ENCODE measurements around the gene SGF29.
"Not testable (repeated sequence)": the region's sequence is repeated elsewhere in the genome, so short reads cannot be mapped to it uniquely, and the experiment has no call there.

SGF29 gene

DNA sequence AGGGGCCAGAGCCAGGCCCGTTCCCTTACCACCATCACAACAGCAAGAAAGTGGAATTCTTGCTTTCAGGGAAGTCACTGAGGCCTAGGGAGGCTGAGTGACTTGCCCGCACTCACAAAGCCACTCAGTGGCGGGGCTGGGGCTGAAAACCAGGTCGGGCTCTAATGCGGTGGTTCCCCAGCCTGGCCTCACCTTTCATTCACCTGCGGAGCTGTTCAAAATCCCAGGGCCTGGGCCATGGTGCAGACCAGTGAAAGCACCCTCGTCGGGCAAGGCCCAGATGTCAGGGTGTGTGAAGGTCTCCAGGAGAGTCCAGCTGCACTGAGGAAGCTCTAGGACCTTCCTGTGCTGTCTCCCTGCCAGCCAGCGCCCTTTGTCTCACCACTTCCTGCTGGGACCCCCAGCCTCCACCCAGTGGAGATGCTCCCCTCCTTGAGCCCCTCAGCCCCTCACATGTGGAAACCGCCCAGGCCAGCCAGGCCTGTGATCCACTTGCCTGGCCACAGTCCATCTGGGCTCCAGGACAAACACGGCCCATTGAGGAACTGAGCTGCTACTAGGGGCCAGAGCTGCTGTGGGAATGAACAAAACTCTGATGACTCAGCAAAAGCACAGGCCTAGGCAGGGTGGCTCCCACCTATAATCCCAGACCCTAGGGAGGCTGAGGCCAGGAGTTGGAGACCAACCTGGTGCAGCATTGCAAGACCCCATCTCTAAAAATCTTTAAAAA, 55.3 kb downstream of the SGF29 start:
- H3K36me3 ChIP-seq (ENCODE audit: insufficient read depth, low read length); H3K9ac ChIP-seq (ENCODE audit: low read depth, low read length); H3K4me3 ChIP-seq (ENCODE audit: low read length); H3K27ac ChIP-seq (ENCODE audit: low read depth, low read length); H3K27me3 ChIP-seq (ENCODE audit: insufficient read depth, low read length); H3K9me3 ChIP-seq (ENCODE audit: insufficient read depth, low read depth, low read length): not testable (repeated sequence)
- 87% methylated on average over 10 of the region's 11 CpGs for WGBS
- H3K4me1 ChIP-seq (ENCODE audit: insufficient read depth, low read length) = peaks cover 16% of the 10 kb centered on the region; the same call in 1 of the 2 replicates

DNA sequence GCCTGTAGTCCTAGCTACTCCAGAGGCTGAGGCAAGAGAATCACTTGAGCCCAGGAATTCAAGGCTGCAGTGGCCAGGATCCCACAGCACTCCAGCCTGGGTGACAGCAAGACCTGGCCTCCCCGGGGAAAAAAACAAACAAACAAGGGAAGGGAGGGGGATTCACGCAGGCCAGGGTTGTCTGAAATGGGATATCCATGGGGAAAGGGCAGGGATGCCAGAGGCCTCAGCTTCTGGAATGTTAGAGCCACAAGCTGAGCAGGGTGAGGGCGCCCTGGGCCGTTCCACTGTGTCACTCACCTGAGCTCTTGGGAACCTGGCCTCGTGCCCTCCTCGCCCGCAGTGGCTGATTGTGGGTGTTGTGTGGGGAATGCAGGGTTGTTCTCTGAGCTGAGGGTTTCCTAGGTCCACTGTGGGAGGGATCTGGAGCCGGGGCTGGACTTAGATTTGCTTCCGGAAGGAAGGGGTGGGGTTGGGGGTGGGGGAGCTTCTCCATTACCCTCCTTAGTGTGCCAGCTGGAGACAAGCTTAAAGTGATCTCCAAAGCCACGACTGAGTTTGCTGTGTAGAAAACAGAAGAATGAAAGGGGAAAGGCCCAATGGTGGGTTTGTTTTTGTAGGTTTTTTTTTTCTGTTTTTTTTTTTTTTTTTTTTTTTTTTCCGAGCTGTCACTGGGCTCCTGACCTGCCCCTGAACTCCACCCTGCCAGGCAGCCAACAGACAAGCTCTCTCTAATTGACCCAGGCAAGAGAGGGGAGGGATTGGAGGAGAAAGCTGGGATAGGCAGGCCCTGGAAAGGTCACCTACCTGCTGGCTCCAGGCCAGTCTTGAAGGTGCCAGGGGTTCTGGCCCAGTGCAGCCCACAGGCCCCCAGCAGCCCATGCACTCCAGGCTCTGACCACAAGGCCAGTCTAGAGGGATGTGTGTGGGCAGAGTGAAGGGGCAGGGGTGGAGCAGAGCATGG, 56.2 kb downstream of the SGF29 start, which contains the start of gene SULT1A1:
Gene SULT1A1, minus strand, starts transcription at position 414 of the 964 bp plus-strand sequence. CDS start 1,189 bp downstream, outside the sequence.
- Histone ChIP-seq H3K27me3 (ENCODE audit: insufficient read depth, low read length) (no peaks in the 10 kb centered on the region), H3K4me3 (ENCODE audit: low read length) (no peak within 1 kb of the TSS; the same call in 1 of the 2 replicates), H3K27ac (ENCODE audit: low read depth, low read length) (no peak within 1 kb of the TSS), H3K9me3 (ENCODE audit: insufficient read depth, low read depth, low read length) (no peaks in the 10 kb centered on the region), H3K36me3 (ENCODE audit: insufficient read depth, low read length) (no peaks in the 10 kb centered on the region), H3K4me1 (ENCODE audit: insufficient read depth, low read length) (peaks cover 16% of the 10 kb centered on the region; the same call in 1 of the 2 replicates), H3K9ac (ENCODE audit: low read depth, low read length) (no peak within 1 kb of the TSS)
- WGBS = 54% methylated on average over 10 of the region's 11 CpGs

DNA sequence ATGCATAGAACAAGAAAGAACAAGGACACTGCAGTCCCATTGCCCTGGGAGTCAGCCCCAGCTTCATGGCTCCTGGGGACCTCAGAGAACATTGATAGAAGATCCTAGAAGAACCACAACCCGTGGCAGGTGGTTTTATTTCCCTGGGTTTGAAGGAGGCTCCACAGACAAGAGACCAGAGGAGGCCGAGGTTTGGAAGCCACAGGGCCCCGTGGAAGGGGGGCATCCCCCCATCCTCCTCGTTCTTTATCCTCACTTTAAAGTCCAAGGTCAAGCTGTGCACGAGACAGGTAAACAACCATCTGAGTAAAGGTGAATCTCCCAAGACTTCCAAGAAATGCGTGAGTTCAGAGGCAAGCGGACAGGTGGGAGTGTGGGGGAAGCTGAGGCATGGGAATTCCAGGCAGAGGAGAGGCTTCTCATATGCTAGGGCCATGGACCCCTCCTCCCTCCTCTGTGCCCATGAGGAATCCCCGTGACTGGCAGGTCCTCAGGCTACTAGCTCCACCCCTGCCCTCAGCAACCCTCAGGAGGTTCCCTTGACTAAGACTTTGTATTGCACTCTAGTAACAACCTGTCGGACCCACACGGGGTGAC, 57.0 kb downstream of the SGF29 start:
- Histone ChIP-seq H3K27ac (ENCODE audit: low read depth, low read length) (no peak overlapping the region), H3K4me3 (ENCODE audit: low read length) (no peak overlapping the region), H3K9me3 (ENCODE audit: insufficient read depth, low read depth, low read length) (no peaks in the 10 kb centered on the region), H3K27me3 (ENCODE audit: insufficient read depth, low read length) (no peaks in the 10 kb centered on the region), H3K9ac (ENCODE audit: low read depth, low read length) (no peak overlapping the region), H3K36me3 (ENCODE audit: insufficient read depth, low read length) (no peaks in the 10 kb centered on the region), H3K4me1 (ENCODE audit: insufficient read depth, low read length) (peaks cover 16% of the 10 kb centered on the region; the same call in 1 of the 2 replicates)
- WGBS = 87% methylated on average over 10 of the region's 10 CpGs

DNA sequence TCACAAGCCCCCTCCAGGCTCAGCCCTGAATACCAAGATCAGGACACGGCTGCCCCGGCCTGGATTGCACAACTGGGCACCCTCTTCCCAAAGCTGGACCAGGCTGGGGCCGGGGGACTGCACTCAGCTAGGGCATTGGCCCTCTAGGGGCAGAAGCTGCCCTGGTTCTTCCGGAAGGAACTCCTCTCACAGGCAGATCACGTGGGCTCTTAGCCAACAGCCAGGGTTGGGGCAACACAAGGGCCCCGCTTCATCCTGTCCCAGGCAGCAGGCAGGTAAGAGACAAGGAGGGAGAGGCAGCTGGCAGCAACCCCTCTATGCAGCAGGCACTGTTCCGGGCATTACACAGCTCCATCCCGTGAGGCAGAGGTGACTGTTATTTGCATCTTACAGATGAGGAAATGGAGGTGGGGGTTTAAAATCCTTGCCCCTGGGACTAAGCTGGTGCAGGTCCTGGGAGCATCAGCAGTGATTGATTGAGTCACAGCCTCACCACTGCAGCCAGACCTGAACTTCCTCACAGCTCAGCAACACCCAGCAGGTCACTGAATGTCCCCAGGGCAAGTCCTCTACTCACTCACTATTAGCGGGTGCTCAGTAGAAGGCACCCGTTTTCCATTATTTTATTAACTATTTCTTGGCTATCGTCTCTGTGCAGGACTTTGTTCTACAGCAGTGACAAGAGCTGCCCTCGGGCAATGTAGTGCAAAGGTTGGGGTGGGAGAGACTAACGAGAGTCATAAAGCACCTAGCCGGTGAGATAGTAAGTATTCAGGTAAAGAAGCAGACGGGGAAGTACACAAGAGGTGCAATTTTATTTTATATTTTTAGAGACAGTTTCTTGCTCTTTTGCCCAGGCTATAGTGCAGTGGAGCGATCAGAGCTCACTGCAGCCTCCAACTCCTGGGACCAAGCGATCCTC, 58.9 kb downstream of the SGF29 start:
- H3K9me3 ChIP-seq (ENCODE audit: insufficient read depth, low read depth, low read length); H3K27me3 ChIP-seq (ENCODE audit: insufficient read depth, low read length); H3K36me3 ChIP-seq (ENCODE audit: insufficient read depth, low read length); H3K9ac ChIP-seq (ENCODE audit: low read depth, low read length); H3K27ac ChIP-seq (ENCODE audit: low read depth, low read length); H3K4me3 ChIP-seq (ENCODE audit: low read length): not testable (repeated sequence)
- peaks cover 16% of the 10 kb centered on the region; the same call in 1 of the 2 replicates for H3K4me1 ChIP-seq (ENCODE audit: insufficient read depth, low read length)
- no CpG with 5 or more reads among the region's 17 CpGs for WGBS

DNA sequence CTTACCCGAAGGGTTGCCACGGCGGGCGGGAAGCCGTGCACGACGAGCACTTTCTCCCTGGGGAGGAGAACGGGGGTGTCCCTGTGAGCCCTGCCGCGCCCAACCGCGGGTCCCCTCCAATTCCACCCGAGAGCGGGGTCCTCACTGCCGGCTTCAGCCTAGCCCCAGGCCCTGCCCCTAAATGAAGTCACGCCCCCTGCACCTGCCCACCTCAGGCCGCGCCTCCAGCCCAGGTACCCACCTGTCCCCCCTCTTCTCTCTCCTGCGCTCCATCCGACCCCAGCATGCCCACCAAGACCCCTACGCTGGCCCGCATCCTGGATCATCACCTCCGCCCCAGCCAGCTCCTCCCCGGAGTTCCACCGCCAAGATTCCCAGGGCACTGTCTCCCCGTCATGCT, 60.2 kb downstream of the SGF29 start:
- no CpG with 5 or more reads among the region's 26 CpGs for WGBS
- not testable (repeated sequence) for H3K36me3 ChIP-seq (ENCODE audit: insufficient read depth, low read length); H3K9ac ChIP-seq (ENCODE audit: low read depth, low read length); H3K4me3 ChIP-seq (ENCODE audit: low read length); H3K27ac ChIP-seq (ENCODE audit: low read depth, low read length); H3K9me3 ChIP-seq (ENCODE audit: insufficient read depth, low read depth, low read length); H3K27me3 ChIP-seq (ENCODE audit: insufficient read depth, low read length)
- H3K4me1 ChIP-seq (ENCODE audit: insufficient read depth, low read length) = peaks cover 21% of the 10 kb centered on the region; the same call in 1 of the 2 replicates

DNA sequence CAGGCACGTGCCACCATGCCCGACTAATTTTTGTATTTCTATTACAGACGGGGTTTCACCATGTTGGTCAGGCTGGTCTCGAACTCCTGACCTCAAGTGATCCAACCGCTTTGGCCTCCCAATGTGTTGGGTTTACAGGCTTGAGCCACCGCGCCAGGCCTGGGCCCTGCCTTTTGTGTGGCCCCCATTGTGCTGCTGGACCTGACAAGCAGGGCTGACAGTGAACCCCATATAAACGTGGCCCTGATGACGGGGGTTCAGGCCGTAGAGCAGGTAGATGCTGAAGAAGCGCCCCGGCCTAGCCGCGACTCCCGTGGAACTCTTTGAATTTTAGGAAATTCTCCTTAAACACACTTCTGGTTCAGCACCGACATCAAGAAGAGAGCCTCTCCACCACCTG, 60.8 kb downstream of the SGF29 start:
- not testable (repeated sequence) for H3K9ac ChIP-seq (ENCODE audit: low read depth, low read length); H3K4me3 ChIP-seq (ENCODE audit: low read length); H3K27ac ChIP-seq (ENCODE audit: low read depth, low read length); H3K9me3 ChIP-seq (ENCODE audit: insufficient read depth, low read depth, low read length); H3K36me3 ChIP-seq (ENCODE audit: insufficient read depth, low read length); H3K27me3 ChIP-seq (ENCODE audit: insufficient read depth, low read length)
- WGBS = 91% methylated on average over 9 of the region's 16 CpGs
- H3K4me1 ChIP-seq (ENCODE audit: insufficient read depth, low read length) = 0 out of 2 replicates have a peak, but pooled peaks cover 15% of the 10 kb centered on the region

DNA sequence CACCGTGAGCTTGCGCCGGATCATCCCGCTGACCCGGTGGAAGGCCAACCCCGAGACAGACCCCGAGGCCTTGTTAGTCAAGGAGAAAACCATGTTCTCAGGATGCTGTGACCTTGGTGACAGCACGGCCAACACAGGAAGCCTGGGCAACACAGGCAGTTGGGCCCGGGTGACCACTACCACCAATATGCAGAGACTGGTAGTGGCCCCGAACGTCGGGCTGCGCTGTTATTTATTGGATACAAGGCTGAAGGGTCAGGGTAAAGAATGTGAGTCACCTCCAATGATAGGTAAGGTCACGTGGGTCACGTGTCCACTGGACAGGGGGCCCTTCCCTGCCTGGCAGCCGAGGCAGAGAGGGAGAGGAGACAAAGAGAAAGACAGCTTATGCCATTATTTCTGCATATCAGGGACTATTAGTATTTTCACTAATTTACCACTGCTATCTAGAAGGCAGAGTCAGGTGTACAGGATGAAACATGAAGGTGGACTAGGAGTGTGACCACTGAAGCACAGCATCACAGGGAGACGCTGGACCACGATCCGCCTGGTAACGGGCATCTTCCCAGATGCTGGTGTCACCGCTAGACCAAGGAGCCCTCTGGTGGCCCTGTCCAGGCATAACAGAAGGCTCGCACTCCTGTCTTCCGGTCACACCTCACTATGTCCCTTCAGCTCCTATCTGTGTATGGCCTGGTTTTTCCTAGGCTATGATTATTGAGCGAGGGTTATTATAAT, 61.9 kb downstream of the SGF29 start:
- H3K4me1 ChIP-seq (ENCODE audit: insufficient read depth, low read length); H3K9me3 ChIP-seq (ENCODE audit: insufficient read depth, low read depth, low read length); H3K27ac ChIP-seq (ENCODE audit: low read depth, low read length); H3K9ac ChIP-seq (ENCODE audit: low read depth, low read length); H3K27me3 ChIP-seq (ENCODE audit: insufficient read depth, low read length); H3K36me3 ChIP-seq (ENCODE audit: insufficient read depth, low read length); H3K4me3 ChIP-seq (ENCODE audit: low read length): not testable (repeated sequence)
- 60% methylated on average over 13 of the region's 24 CpGs for WGBS

DNA sequence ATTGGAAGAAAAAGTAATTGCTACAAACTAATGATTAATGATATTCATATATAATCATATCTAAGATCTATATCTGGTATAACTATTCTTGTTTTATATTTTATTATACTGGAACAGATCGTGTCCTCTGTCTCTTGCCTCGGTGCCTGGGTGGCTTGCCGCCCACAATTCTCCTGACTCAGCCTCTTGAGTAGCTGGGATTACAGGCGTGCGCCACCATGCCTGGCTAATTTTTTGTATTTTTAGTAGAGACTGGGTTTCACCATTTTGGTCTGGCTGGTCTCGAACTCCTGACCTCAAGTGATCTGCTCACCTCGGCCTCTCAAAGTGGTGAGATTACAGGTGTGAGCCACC, 62.5 kb downstream of the SGF29 start:
- H3K27ac ChIP-seq (ENCODE audit: low read depth, low read length); H3K9ac ChIP-seq (ENCODE audit: low read depth, low read length); H3K4me1 ChIP-seq (ENCODE audit: insufficient read depth, low read length); H3K27me3 ChIP-seq (ENCODE audit: insufficient read depth, low read length); H3K36me3 ChIP-seq (ENCODE audit: insufficient read depth, low read length); H3K4me3 ChIP-seq (ENCODE audit: low read length); H3K9me3 ChIP-seq (ENCODE audit: insufficient read depth, low read depth, low read length): not testable (repeated sequence)
- WGBS = 91% methylated on average over 7 of the region's 7 CpGs

DNA sequence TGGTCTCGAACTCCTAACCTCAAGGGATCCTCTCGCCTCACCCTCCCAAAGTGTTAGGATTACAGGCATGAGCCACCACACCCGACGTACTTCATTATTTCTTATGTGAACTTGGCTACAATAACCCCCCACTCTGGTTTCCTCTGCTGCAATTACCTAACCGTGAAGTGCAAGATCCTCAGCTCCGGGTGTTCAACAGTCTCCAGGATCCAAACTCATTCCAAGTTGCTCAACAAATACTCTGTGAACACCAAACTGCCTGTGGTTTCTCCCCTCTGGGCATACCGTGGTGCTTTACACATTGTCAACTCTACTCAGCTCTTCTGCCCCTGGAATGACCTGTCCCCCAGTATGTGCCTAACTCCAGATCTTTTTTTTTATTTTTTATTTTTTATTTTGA, 62.9 kb downstream of the SGF29 start:
- Histone ChIP-seq H3K27me3 (ENCODE audit: insufficient read depth, low read length) (no peaks in the 10 kb centered on the region), H3K4me1 (ENCODE audit: insufficient read depth, low read length) (0 out of 2 replicates have a peak, but pooled peaks cover 7% of the 10 kb centered on the region), H3K4me3 (ENCODE audit: low read length) (no peak overlapping the region), H3K36me3 (ENCODE audit: insufficient read depth, low read length) (no peaks in the 10 kb centered on the region), H3K9me3 (ENCODE audit: insufficient read depth, low read depth, low read length) (no peaks in the 10 kb centered on the region), H3K9ac (ENCODE audit: low read depth, low read length) (no peak overlapping the region), H3K27ac (ENCODE audit: low read depth, low read length) (no peak overlapping the region)
- 93% methylated on average over 7 of the region's 7 CpGs for WGBS

DNA sequence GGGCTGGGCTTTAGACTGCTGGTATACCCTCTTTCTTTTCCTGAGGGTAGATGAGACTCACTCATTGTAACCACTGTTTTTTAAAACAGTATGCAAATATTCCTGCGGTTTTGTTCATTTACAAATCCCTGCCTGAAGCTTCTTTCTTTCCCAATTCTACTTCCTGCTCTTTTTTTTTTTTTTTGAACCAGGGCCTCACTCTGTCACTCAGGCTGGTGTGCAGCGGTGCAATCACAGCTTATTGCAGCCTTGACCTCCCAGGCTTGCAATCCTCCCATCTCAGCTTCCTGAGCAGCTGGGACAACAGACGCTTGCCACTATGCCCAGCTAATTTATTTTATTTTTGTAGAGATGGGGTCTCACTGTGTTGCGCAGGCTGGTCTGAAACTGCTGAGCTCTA, 64.2 kb downstream of the SGF29 start:
- Histone ChIP-seq H3K4me1 (ENCODE audit: insufficient read depth, low read length) (0 out of 2 replicates have a peak, but pooled peaks cover 12% of the 10 kb centered on the region), H3K36me3 (ENCODE audit: insufficient read depth, low read length) (no peaks in the 10 kb centered on the region), H3K27ac (ENCODE audit: low read depth, low read length) (peak overlapping the region; percentile 67; the same call in 1 of the 2 replicates), H3K27me3 (ENCODE audit: insufficient read depth, low read length) (no peaks in the 10 kb centered on the region), H3K4me3 (ENCODE audit: low read length) (no peak overlapping the region), H3K9me3 (ENCODE audit: insufficient read depth, low read depth, low read length) (no peaks in the 10 kb centered on the region), H3K9ac (ENCODE audit: low read depth, low read length) (peak overlapping the region; percentile 20; the same call in 1 of the 2 replicates)
- WGBS = 51% methylated on average over 4 of the region's 4 CpGs
